Fibroblast of mammary gland (primary cell): Measurements from ENCODE around the gene PLOD1.

Source experiments
- DNase-seq: peaks from one replicate; pipeline ENCODE4 v3.0.0-alpha.2; 2010; ENCODE audit warnings: low read depth
- H3K4me3 ChIP-seq: 2 replicates; pipeline ENCODE4 v1.5.1; 2011; ENCODE audit warnings: low read depth, mild to moderate bottlenecking, low read length, moderate library complexity; ENCODE audit not compliant: control insufficient read depth
- CTCF ChIP-seq: conservative IDR thresholded peaks from 2 replicates; pipeline ENCODE4 v1.5.1; 2011; ENCODE audit warnings: low read depth, low read length, inconsistent platforms; ENCODE audit not compliant: control insufficient read depth, insufficient read depth

Gene PLOD1

DNA sequence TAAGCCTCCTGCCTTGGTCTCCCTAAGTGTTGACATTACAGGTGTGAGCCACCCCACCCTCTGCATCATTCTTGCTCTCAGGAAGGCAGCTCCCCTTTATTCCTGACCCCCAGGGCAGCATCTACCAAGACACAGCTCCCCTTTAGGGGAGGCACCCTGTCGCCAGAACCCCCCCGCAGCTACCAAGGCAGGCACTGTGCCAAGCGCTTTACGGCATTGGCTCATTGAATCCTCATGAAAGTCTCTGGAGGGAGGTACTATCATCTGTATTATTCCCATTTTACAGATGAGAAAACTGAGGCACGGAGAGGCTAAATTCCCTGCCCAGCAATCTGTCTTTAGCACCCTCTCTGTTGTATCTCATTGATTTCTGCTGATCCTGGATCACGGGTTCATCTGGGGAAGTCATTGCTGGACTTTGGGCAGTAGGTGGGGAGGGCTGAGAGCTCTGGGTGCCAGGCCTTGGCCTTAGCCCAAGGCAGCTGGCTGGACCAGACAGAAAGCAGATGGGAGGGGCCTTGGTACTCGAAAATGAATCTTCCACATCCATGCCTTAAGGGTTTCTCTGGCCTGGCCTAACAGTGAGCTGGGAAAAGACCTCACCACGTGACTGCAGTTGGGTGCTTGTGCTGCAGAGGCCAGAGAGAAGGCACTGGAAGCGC, 5.9 kb downstream of the PLOD1 start:
- no peak for DNase-seq
- H3K4me3 ChIP-seq: no peak overlapping the region
- no peak for TF ChIP-seq CTCF

GRCh38 chr1:11942280-11942679, 7.8 kb downstream of the PLOD1 start:
- no peak for DNase-seq
- TF ChIP-seq CTCF: no peak

GRCh38 chr1:11943619-11944018, 9.1 kb downstream of the PLOD1 start:
- H3K4me3 ChIP-seq: no peak overlapping the region
- DNase-seq: no peak
- no peak for TF ChIP-seq CTCF

More at GRCh38 chr1:11942280-11942679, 7.8 kb downstream of the PLOD1 start:
- no peak overlapping the region for H3K4me3 ChIP-seq

DNA sequence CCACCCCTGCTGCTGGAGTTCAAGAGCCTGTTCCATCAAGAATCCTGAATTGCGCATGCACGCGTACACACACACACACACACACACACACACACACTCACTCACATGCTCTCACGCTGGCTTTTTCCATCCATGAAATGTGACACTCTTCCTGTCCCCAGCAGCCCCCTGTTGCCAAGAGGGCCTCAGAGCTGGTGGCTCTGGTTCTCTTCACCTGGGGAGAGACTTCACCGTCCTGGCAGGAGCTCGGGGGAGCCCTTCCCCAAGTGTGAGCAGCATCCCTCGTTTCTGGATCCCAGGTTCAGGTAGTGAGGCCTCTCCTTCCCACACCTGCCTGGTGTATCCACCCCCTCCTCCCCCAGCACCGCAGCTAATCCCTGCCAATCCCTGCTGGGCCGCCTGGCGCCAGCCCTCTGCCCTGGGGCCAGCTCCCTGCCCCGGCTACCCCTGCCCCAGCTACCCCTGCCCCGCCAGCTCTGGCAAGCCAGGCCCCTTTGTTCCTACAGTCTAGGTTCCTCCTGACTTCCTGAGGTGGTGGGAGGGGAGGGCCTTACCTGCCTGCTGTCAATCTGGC, 9.9 kb downstream of the PLOD1 start:
- no peak for TF ChIP-seq CTCF
- H3K4me3 ChIP-seq: no peak overlapping the region
- no peak for DNase-seq

DNA sequence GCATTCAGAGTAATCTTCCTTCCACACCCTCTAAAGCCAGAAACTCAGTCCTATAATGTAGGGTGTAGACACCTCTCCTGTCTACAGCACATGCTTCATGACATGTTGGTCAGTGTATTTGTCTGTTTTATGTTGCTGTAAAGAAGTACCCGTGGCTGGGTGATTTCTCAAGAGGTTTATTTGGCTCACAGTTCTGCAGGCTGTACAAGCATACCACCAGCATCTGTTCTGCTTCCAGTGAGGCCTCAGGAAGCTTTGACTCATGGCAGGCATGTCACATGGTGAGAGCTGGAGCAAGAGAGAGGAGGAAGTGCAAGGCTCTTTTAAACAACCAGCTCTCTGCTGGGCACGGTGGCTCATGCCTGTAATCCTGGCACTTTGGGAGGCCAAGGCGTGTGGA, 12.1 kb downstream of the PLOD1 start:
- peak; percentile 25 for DNase-seq
- no peak overlapping the region for H3K4me3 ChIP-seq
- no peak for TF ChIP-seq CTCF

DNA sequence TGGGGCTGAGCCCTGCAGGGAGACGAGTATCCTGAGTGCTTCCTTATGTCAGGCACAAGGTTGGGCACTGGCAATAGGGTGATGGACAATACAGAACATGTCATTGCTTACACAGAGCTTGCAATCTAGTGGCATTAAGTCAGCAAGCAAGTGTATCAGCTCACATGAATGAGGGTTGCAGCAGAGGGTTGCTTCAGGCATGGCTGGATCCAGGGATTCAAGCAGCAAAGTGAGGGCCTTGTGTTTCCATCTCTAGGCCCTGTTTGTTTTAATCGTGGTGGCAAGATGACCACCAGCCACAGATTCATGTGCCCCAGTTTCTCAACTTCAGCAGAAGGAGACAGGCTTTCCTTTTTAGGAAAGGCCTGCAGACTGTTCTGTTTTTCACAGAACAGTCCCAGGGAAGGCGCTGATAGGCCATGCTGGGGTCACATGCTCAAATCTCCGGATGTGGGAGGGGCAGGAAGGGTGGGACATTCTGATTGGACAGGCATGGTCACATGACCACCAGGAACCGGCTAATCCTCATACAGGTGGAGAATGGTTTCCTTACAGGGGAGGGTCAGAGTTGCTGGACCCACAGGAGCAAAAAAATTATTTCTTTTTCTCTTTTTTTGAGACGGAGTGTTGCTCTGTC, 14.4 kb downstream of the PLOD1 start:
- DNase-seq: peak; percentile 41
- H3K4me3 ChIP-seq: no peak overlapping the region
- no peak for TF ChIP-seq CTCF

DNA sequence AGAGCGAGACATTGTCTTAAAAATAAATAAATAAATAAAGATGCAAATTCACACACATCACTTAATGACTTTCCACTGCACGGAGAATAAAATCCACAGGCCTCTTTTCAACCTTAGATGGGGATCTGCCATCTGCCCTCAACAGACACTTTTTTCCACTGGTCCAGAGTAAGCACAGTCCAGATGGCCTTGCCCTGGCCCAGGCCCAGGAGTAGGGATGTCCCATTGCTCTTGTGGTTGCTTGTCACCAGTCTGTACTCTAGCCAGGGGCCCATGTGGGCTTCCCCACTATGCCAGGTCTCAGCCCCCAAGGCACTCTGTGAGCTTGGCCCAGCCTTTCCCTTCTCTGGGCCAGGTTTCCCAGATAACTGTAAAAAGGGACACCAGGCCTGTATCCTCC, 17.4 kb downstream of the PLOD1 start:
- DNase-seq: no peak
- TF ChIP-seq CTCF: no peak
- no peak overlapping the region for H3K4me3 ChIP-seq
